WTC11 (cell line): ENCODE measurements around the gene MLPH. TPM values are rescaled to one million over a fixed set of nuclear protein-coding genes. Genes with fewer than 3 reads are reported as not detected.

Experiments
- ATAC-seq: fragments of 200-7000 bp; cut with Tn5 transposase; 2 replicates; pipeline ENCODE4 v1.10.0; 2021; ENCODE audit warnings: mild to moderate bottlenecking, moderate library complexity
- CTCF ChIA-PET: fragments of 300-600 bp; sonication (Branson Sonifier 250); formaldehyde crosslinking; loops from one replicate; lab custom pipeline; 2021; ENCODE audit warnings: antibody characterized with exemption; lab: Charles Lee
- POLR2A ChIA-PET: fragments of 350-600 bp; sonication (Branson Sonifier 250); formaldehyde crosslinking; loops from one replicate; lab custom pipeline; 2021; ENCODE audit warnings: antibody characterized with exemption; lab: Charles Lee
- DNase-seq: peaks from one replicate; pipeline ENCODE4 v3.0.0; 2021; ENCODE audit warnings: low spot score
- H3K27ac Mint-ChIP-seq: 2 replicates; pipeline ENCODE4 v1.8.0; 2021; ENCODE audit warnings: mixed read lengths
- H3K27me3 Mint-ChIP-seq: 2 replicates; pipeline ENCODE4 v1.8.0; 2021; ENCODE audit warnings: low read depth, mild to moderate bottlenecking, moderate library complexity, mixed read lengths
- H3K36me3 Mint-ChIP-seq: 2 replicates; pipeline ENCODE4 v1.8.0; 2021; ENCODE audit warnings: mixed read lengths
- H3K4me1 Mint-ChIP-seq: 2 replicates; pipeline ENCODE4 v1.8.0; 2022; ENCODE audit warnings: mixed read lengths
- H3K4me3 Mint-ChIP-seq: 2 replicates; pipeline ENCODE4 v1.8.0; 2021; ENCODE audit warnings: mild to moderate bottlenecking, moderate library complexity, mixed read lengths
- H3K9me3 Mint-ChIP-seq: 2 replicates; pipeline ENCODE4 v1.8.0; 2021; ENCODE audit warnings: mixed read lengths
- PRRX2 ChIP-seq: fragments of 250-450 bp; sonication (Bioruptor Pico); IDR thresholded peaks from 2 replicates; pipeline ENCODE4 v1.8.0; 2021; ENCODE audit warnings: mild to moderate bottlenecking
- RORB ChIP-seq: fragments of 250-450 bp; sonication (Bioruptor Pico); IDR thresholded peaks from 2 replicates; pipeline ENCODE4 v1.9.0; 2021; ENCODE audit warnings: mild to moderate bottlenecking
- total RNA-seq: library from RNA; stranded (reverse); gene quantifications from 3 replicates; pipeline ENCODE4 v1.2.3, GENCODE V29; 2021
- TF ChIP-seq, protein P1 (sequence below): sonication (generic); formaldehyde crosslinking; IDR thresholded peaks from 2 replicates; pipeline ENCODE4 v1.8.1; 2023; ENCODE audit warnings: mild to moderate bottlenecking, missing genetic modification reagents, borderline replicate concordance
- TF ChIP-seq, protein P2 (sequence below): fragments of 250-450 bp; sonication (Bioruptor Pico); IDR thresholded peaks from 2 replicates; pipeline ENCODE4 v1.9.0; 2021; ENCODE audit warnings: mild to moderate bottlenecking, borderline replicate concordance
- TF ChIP-seq, protein P3 (sequence below): sonication (generic); formaldehyde crosslinking; IDR thresholded peaks from 2 replicates; pipeline ENCODE4 v1.8.0; 2022; ENCODE audit warnings: mild to moderate bottlenecking, missing genetic modification reagents
- TF ChIP-seq, protein P4 (sequence below): sonication (generic); formaldehyde crosslinking; IDR thresholded peaks from 2 replicates; pipeline ENCODE4 v1.8.1; 2022; ENCODE audit warnings: mild to moderate bottlenecking, moderate library complexity, missing genetic modification reagents
- TF ChIP-seq, protein P5 (sequence below): fragments of 250-450 bp; sonication (Bioruptor Pico); IDR thresholded peaks from 2 replicates; pipeline ENCODE4 v1.9.0; 2021; ENCODE audit warnings: mild to moderate bottlenecking
- TF ChIP-seq, protein P6 (sequence below): fragments of 250-450 bp; sonication (Bioruptor Pico); IDR thresholded peaks from 2 replicates; pipeline ENCODE4 v1.9.0; 2021; ENCODE audit warnings: mild to moderate bottlenecking
- TF ChIP-seq, protein P7 (sequence below): sonication (generic); formaldehyde crosslinking; IDR thresholded peaks from 2 replicates; pipeline ENCODE4 v1.8.1; 2023; ENCODE audit warnings: mild to moderate bottlenecking, missing genetic modification reagents

Gene MLPH
- total RNA-seq, 1 experiment from 2014 or later = 10.3 TPM

DNA sequence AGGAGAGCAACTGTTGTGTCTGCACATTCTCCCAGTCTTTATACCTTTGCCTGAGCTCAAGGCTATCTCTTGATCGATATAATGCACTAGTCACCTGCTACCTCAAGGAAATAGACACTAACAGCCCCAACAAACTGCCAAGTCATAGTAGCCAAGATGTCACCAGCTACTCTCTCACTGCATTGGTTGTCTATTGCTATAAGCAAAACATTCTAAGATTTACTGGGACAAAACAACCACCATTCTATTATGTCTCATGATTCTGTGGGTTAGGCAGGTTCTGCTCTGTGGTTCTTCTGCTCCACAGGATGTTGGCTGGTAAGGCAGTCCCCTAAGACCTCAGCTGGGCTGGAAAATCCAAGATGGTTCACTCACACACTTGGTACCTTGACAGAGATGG, 28.5 kb upstream of the MLPH start (continued):
- TF ChIP-seq, protein P1, sequence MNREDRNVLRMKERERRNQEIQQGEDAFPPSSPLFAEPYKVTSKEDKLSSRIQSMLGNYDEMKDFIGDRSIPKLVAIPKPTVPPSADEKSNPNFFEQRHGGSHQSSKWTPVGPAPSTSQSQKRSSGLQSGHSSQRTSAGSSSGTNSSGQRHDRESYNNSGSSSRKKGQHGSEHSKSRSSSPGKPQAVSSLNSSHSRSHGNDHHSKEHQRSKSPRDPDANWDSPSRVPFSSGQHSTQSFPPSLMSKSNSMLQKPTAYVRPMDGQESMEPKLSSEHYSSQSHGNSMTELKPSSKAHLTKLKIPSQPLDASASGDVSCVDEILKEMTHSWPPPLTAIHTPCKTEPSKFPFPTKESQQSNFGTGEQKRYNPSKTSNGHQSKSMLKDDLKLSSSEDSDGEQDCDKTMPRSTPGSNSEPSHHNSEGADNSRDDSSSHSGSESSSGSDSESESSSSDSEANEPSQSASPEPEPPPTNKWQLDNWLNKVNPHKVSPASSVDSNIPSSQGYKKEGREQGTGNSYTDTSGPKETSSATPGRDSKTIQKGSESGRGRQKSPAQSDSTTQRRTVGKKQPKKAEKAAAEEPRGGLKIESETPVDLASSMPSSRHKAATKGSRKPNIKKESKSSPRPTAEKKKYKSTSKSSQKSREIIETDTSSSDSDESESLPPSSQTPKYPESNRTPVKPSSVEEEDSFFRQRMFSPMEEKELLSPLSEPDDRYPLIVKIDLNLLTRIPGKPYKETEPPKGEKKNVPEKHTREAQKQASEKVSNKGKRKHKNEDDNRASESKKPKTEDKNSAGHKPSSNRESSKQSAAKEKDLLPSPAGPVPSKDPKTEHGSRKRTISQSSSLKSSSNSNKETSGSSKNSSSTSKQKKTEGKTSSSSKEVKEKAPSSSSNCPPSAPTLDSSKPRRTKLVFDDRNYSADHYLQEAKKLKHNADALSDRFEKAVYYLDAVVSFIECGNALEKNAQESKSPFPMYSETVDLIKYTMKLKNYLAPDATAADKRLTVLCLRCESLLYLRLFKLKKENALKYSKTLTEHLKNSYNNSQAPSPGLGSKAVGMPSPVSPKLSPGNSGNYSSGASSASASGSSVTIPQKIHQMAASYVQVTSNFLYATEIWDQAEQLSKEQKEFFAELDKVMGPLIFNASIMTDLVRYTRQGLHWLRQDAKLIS (CRISPR knock-in tag) = no peak

DNA sequence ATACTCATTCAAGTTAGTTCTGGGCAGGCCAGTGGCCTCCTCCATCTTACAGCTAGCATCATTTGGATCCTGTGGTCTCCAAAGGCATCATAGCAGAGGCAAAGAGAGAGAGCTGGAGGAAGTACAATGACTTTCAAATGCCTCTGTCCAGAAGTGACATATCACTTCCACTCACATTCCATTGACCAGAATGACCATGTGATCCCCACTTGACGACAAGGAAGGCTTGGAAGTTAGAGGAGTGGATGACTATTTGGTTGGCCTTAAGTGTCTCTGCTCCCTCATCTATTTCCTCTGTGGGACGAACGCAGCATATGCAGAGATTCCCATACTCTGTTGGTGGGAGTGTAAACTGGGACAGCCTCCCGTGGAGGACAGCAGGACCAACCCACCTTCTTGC, 27.8 kb upstream of the MLPH start:
- Mint-ChIP-seq H3K9me3 (peaks cover 41% of the 10 kb centered on the region), H3K27me3 (peaks cover 17% of the 10 kb centered on the region), H3K4me3 (no peak overlapping the region), H3K4me1 (no peaks in the 10 kb centered on the region), H3K27ac (no peak overlapping the region), H3K36me3 (no peaks in the 10 kb centered on the region)
- no peak for DNase-seq
- TF ChIP-seq, protein P2, sequence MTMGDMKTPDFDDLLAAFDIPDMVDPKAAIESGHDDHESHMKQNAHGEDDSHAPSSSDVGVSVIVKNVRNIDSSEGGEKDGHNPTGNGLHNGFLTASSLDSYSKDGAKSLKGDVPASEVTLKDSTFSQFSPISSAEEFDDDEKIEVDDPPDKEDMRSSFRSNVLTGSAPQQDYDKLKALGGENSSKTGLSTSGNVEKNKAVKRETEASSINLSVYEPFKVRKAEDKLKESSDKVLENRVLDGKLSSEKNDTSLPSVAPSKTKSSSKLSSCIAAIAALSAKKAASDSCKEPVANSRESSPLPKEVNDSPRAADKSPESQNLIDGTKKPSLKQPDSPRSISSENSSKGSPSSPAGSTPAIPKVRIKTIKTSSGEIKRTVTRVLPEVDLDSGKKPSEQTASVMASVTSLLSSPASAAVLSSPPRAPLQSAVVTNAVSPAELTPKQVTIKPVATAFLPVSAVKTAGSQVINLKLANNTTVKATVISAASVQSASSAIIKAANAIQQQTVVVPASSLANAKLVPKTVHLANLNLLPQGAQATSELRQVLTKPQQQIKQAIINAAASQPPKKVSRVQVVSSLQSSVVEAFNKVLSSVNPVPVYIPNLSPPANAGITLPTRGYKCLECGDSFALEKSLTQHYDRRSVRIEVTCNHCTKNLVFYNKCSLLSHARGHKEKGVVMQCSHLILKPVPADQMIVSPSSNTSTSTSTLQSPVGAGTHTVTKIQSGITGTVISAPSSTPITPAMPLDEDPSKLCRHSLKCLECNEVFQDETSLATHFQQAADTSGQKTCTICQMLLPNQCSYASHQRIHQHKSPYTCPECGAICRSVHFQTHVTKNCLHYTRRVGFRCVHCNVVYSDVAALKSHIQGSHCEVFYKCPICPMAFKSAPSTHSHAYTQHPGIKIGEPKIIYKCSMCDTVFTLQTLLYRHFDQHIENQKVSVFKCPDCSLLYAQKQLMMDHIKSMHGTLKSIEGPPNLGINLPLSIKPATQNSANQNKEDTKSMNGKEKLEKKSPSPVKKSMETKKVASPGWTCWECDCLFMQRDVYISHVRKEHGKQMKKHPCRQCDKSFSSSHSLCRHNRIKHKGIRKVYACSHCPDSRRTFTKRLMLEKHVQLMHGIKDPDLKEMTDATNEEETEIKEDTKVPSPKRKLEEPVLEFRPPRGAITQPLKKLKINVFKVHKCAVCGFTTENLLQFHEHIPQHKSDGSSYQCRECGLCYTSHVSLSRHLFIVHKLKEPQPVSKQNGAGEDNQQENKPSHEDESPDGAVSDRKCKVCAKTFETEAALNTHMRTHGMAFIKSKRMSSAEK = no peak
- TF ChIP-seq PRRX2 (CRISPR knock-in tag) (no peak), RORB (CRISPR knock-in tag) (no peak)
- TF ChIP-seq, protein P3, sequence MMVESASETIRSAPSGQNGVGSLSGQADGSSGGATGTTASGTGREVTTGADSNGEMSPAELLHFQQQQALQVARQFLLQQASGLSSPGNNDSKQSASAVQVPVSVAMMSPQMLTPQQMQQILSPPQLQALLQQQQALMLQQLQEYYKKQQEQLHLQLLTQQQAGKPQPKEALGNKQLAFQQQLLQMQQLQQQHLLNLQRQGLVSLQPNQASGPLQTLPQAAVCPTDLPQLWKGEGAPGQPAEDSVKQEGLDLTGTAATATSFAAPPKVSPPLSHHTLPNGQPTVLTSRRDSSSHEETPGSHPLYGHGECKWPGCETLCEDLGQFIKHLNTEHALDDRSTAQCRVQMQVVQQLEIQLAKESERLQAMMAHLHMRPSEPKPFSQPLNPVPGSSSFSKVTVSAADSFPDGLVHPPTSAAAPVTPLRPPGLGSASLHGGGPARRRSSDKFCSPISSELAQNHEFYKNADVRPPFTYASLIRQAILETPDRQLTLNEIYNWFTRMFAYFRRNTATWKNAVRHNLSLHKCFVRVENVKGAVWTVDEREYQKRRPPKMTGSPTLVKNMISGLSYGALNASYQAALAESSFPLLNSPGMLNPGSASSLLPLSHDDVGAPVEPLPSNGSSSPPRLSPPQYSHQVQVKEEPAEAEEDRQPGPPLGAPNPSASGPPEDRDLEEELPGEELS (CRISPR knock-in tag) = no peak
- TF ChIP-seq, protein P4, sequence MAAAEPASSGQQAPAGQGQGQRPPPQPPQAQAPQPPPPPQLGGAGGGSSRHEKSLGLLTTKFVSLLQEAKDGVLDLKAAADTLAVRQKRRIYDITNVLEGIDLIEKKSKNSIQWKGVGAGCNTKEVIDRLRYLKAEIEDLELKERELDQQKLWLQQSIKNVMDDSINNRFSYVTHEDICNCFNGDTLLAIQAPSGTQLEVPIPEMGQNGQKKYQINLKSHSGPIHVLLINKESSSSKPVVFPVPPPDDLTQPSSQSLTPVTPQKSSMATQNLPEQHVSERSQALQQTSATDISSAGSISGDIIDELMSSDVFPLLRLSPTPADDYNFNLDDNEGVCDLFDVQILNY (CRISPR knock-in tag) = no peak
- TF ChIP-seq, protein P5, sequence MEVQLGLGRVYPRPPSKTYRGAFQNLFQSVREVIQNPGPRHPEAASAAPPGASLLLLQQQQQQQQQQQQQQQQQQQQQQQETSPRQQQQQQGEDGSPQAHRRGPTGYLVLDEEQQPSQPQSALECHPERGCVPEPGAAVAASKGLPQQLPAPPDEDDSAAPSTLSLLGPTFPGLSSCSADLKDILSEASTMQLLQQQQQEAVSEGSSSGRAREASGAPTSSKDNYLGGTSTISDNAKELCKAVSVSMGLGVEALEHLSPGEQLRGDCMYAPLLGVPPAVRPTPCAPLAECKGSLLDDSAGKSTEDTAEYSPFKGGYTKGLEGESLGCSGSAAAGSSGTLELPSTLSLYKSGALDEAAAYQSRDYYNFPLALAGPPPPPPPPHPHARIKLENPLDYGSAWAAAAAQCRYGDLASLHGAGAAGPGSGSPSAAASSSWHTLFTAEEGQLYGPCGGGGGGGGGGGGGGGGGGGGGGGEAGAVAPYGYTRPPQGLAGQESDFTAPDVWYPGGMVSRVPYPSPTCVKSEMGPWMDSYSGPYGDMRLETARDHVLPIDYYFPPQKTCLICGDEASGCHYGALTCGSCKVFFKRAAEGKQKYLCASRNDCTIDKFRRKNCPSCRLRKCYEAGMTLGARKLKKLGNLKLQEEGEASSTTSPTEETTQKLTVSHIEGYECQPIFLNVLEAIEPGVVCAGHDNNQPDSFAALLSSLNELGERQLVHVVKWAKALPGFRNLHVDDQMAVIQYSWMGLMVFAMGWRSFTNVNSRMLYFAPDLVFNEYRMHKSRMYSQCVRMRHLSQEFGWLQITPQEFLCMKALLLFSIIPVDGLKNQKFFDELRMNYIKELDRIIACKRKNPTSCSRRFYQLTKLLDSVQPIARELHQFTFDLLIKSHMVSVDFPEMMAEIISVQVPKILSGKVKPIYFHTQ (CRISPR knock-in tag) = no peak
- TF ChIP-seq, protein P6, sequence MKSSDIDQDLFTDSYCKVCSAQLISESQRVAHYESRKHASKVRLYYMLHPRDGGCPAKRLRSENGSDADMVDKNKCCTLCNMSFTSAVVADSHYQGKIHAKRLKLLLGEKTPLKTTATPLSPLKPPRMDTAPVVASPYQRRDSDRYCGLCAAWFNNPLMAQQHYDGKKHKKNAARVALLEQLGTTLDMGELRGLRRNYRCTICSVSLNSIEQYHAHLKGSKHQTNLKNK (CRISPR knock-in tag) = no peak
- TF ChIP-seq, protein P7, sequence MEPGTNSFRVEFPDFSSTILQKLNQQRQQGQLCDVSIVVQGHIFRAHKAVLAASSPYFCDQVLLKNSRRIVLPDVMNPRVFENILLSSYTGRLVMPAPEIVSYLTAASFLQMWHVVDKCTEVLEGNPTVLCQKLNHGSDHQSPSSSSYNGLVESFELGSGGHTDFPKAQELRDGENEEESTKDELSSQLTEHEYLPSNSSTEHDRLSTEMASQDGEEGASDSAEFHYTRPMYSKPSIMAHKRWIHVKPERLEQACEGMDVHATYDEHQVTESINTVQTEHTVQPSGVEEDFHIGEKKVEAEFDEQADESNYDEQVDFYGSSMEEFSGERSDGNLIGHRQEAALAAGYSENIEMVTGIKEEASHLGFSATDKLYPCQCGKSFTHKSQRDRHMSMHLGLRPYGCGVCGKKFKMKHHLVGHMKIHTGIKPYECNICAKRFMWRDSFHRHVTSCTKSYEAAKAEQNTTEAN = no peak
- ChIA-PET CTCF (interaction anchor here (0.7 to 2.5 kb wide), 2 partner anchors 12 to 17 kb away, joined by 3 to 7 read pairs; no protein-coding TSS in a partner anchor), POLR2A (no interaction called here)
- ATAC-seq = no peak
